C4-2B (cell line): Measurements from ENCODE around the gene GSAP.

Experiments used
- ZFX ChIP-seq: fragments of 450-650 bp; IDR thresholded peaks from 2 replicates; pipeline ENCODE4 v1.6.1; 2017
- TF ChIP-seq, protein P1 (sequence below): fragments of 450-650 bp; conservative IDR thresholded peaks from 2 replicates; pipeline ENCODE4 v1.5.1; 2017; ENCODE audit warnings: mild to moderate bottlenecking

DNA sequence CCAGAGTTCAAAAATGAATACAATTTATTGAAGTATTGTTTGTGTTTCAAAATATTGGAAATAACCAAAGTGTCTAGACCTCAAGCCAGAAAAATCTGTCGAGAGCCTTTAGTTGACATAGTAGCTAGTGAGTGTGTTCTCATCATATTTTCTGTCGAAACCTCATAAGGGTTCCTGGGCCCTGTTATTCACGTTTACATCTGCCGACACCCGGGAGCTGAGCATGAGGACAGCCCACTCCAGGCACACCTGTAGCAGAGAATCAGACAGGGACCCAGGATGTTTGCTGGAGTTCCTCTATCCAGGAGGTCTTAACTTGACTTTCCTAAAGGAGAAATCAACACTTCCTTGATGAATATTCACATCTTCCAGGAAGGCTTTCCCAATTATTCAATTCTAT is 144.4 kb downstream of the GSAP start:
- TF ChIP-seq, protein P1, sequence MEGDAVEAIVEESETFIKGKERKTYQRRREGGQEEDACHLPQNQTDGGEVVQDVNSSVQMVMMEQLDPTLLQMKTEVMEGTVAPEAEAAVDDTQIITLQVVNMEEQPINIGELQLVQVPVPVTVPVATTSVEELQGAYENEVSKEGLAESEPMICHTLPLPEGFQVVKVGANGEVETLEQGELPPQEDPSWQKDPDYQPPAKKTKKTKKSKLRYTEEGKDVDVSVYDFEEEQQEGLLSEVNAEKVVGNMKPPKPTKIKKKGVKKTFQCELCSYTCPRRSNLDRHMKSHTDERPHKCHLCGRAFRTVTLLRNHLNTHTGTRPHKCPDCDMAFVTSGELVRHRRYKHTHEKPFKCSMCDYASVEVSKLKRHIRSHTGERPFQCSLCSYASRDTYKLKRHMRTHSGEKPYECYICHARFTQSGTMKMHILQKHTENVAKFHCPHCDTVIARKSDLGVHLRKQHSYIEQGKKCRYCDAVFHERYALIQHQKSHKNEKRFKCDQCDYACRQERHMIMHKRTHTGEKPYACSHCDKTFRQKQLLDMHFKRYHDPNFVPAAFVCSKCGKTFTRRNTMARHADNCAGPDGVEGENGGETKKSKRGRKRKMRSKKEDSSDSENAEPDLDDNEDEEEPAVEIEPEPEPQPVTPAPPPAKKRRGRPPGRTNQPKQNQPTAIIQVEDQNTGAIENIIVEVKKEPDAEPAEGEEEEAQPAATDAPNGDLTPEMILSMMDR = no peak
- TF ChIP-seq ZFX = no peak
